ENCODE data around the gene ZNF91. TPM values are rescaled to one million over a fixed set of nuclear protein-coding genes. Genes with fewer than 3 reads are reported as not detected.
"Not testable (repeated sequence)": the region's sequence is repeated elsewhere in the genome, so short reads cannot be mapped to it uniquely, and the experiment has no call there.

The ZNF91 gene
- total RNA-seq, 2 donors from 2014 or later: 37.0 to 38.2 TPM

- ATAC-seq: no peak
- no peak overlapping the region for H3K27ac Mint-ChIP-seq
- H3K36me3 Mint-ChIP-seq: peaks cover 29% of the 10 kb centered on the region
- DNase-seq (ENCODE audit: low spot score): no peak
- no peaks in the 10 kb centered on the region for H3K27me3 Mint-ChIP-seq
- peaks cover 0 to 6% of the 10 kb centered on the region in 2 donors for H3K4me1 Mint-ChIP-seq (ENCODE audit: low read depth in 2 of 2)
- no peak overlapping the region for H3K4me3 Mint-ChIP-seq
- peaks cover 41% of the 10 kb centered on the region for H3K9me3 Mint-ChIP-seq
Observed at GRCh38 chr19:23321953-23322549, 73.2 kb downstream of the ZNF91 start.

GRCh38 chr19:23321403-23321802 is 73.9 kb downstream of the ZNF91 start:
- ATAC-seq; DNase-seq (ENCODE audit: low spot score); H3K27ac Mint-ChIP-seq; H3K27me3 Mint-ChIP-seq; H3K4me1 Mint-ChIP-seq (ENCODE audit: low read depth in 2 of 2); H3K4me3 Mint-ChIP-seq: not testable (repeated sequence)
- peaks cover 43% of the 10 kb centered on the region for H3K9me3 Mint-ChIP-seq
- peaks cover 29% of the 10 kb centered on the region for H3K36me3 Mint-ChIP-seq

GRCh38 chr19:23319571-23319970 is 75.7 kb downstream of the ZNF91 start:
- not testable (repeated sequence) for DNase-seq (ENCODE audit: low spot score); H3K4me1 Mint-ChIP-seq (ENCODE audit: low read depth in 2 of 2); ATAC-seq; H3K4me3 Mint-ChIP-seq; H3K27ac Mint-ChIP-seq; H3K27me3 Mint-ChIP-seq
- H3K36me3 Mint-ChIP-seq: peaks cover 22% of the 10 kb centered on the region
- peaks cover 41% of the 10 kb centered on the region for H3K9me3 Mint-ChIP-seq

GRCh38 chr19:23318941-23319340 is 76.3 kb downstream of the ZNF91 start:
- H3K4me1 Mint-ChIP-seq (ENCODE audit: low read depth in 2 of 2); H3K27me3 Mint-ChIP-seq; ATAC-seq; H3K27ac Mint-ChIP-seq; H3K4me3 Mint-ChIP-seq; DNase-seq (ENCODE audit: low spot score): not testable (repeated sequence)
- peaks cover 37% of the 10 kb centered on the region for H3K9me3 Mint-ChIP-seq
- H3K36me3 Mint-ChIP-seq: peaks cover 23% of the 10 kb centered on the region

GRCh38 chr19:23318143-23318542 is 77.1 kb downstream of the ZNF91 start:
- ATAC-seq (peak in 1 of 2 donors; percentile 48), DNase-seq (ENCODE audit: low spot score) (no peak)
- Mint-ChIP-seq H3K27me3 (no peaks in the 10 kb centered on the region), H3K4me3 (no peak overlapping the region), H3K9me3 (peaks cover 29% of the 10 kb centered on the region), H3K27ac (no peak overlapping the region), H3K4me1 (ENCODE audit: low read depth in 2 of 2) (no peaks in the 10 kb centered on the region), H3K36me3 (peaks cover 15% of the 10 kb centered on the region)

GRCh38 chr19:23315286-23315685 is 80.0 kb downstream of the ZNF91 start:
- DNase-seq (ENCODE audit: low spot score) (no peak), ATAC-seq (no peak)
- Mint-ChIP-seq H3K27ac (no peak overlapping the region), H3K36me3 (peaks cover 8% of the 10 kb centered on the region), H3K4me1 (ENCODE audit: low read depth in 2 of 2) (no peaks in the 10 kb centered on the region), H3K27me3 (no peaks in the 10 kb centered on the region), H3K4me3 (no peak overlapping the region), H3K9me3 (peaks cover 20% of the 10 kb centered on the region)

- Mint-ChIP-seq H3K27me3 (no peaks in the 10 kb centered on the region), H3K36me3 (peaks cover 8% of the 10 kb centered on the region), H3K27ac (no peak overlapping the region), H3K4me3 (no peak overlapping the region), H3K9me3 (peaks cover 20% of the 10 kb centered on the region), H3K4me1 (ENCODE audit: low read depth in 2 of 2) (no peaks in the 10 kb centered on the region)
- ATAC-seq (no peak), DNase-seq (ENCODE audit: low spot score) (no peak)
Observed at GRCh38 chr19:23314505-23315251, 80.6 kb downstream of the ZNF91 start.

- Mint-ChIP-seq H3K27me3 (no peaks in the 10 kb centered on the region), H3K4me1 (ENCODE audit: low read depth in 2 of 2) (no peaks in the 10 kb centered on the region)
- DNase-seq (ENCODE audit: low spot score): no peak
Observed at GRCh38 chr19:23313196-23313595, 82.1 kb downstream of the ZNF91 start.

GRCh38 chr19:23312515-23312914 is 82.8 kb downstream of the ZNF91 start:
- Mint-ChIP-seq H3K27ac (no peak overlapping the region), H3K36me3 (peaks cover 9% of the 10 kb centered on the region), H3K4me1 (ENCODE audit: low read depth in 2 of 2) (no peaks in the 10 kb centered on the region), H3K4me3 (no peak overlapping the region), H3K9me3 (peaks cover 11% of the 10 kb centered on the region), H3K27me3 (no peaks in the 10 kb centered on the region)
- ATAC-seq (no peak), DNase-seq (ENCODE audit: low spot score) (no peak)

More at GRCh38 chr19:23313196-23313595, 82.1 kb downstream of the ZNF91 start:
- ATAC-seq: no peak
- Mint-ChIP-seq H3K36me3 (peaks cover 8% of the 10 kb centered on the region), H3K4me3 (no peak overlapping the region), H3K9me3 (peaks cover 14% of the 10 kb centered on the region), H3K27ac (no peak overlapping the region)

- H3K36me3 Mint-ChIP-seq: peaks cover 12% of the 10 kb centered on the region
- no peak overlapping the region for H3K27ac Mint-ChIP-seq
- DNase-seq (ENCODE audit: low spot score) (no peak), ATAC-seq (no peak)
- H3K4me3 Mint-ChIP-seq: no peak overlapping the region
- H3K27me3 Mint-ChIP-seq: no peaks in the 10 kb centered on the region
- H3K4me1 Mint-ChIP-seq (ENCODE audit: low read depth in 2 of 2): no peaks in the 10 kb centered on the region
- H3K9me3 Mint-ChIP-seq: peaks cover 15% of the 10 kb centered on the region
Observed at GRCh38 chr19:23311551-23311950, 83.7 kb downstream of the ZNF91 start.

- Mint-ChIP-seq H3K27me3 (no peaks in the 10 kb centered on the region), H3K4me3 (no peak overlapping the region), H3K36me3 (peaks cover 12% of the 10 kb centered on the region), H3K9me3 (peaks cover 12% of the 10 kb centered on the region), H3K4me1 (ENCODE audit: low read depth in 2 of 2) (no peaks in the 10 kb centered on the region), H3K27ac (no peak overlapping the region)
- no peak for DNase-seq (ENCODE audit: low spot score)
- ATAC-seq: no peak
Observed at GRCh38 chr19:23310729-23311211, 84.5 kb downstream of the ZNF91 start.

GRCh38 chr19:23309926-23310325 is 85.3 kb downstream of the ZNF91 start:
- DNase-seq (ENCODE audit: low spot score) (no peak), ATAC-seq (no peak)
- Mint-ChIP-seq H3K4me3 (no peak overlapping the region), H3K36me3 (peaks cover 12% of the 10 kb centered on the region), H3K4me1 (ENCODE audit: low read depth in 2 of 2) (no peaks in the 10 kb centered on the region), H3K27me3 (no peaks in the 10 kb centered on the region), H3K27ac (no peak overlapping the region), H3K9me3 (peaks cover 14% of the 10 kb centered on the region)

- Mint-ChIP-seq H3K4me3 (no peak overlapping the region), H3K27me3 (no peaks in the 10 kb centered on the region), H3K4me1 (ENCODE audit: low read depth in 2 of 2) (no peaks in the 10 kb centered on the region), H3K36me3 (peaks cover 4% of the 10 kb centered on the region), H3K27ac (no peak overlapping the region), H3K9me3 (peaks cover 18% of the 10 kb centered on the region)
- ATAC-seq: no peak
- no peak for DNase-seq (ENCODE audit: low spot score)
Observed at GRCh38 chr19:23305555-23305954, 89.7 kb downstream of the ZNF91 start.

GRCh38 chr19:23304238-23304637 is 91.0 kb downstream of the ZNF91 start:
- no peaks in the 10 kb centered on the region for H3K27me3 Mint-ChIP-seq
- H3K9me3 Mint-ChIP-seq: peaks cover 27% of the 10 kb centered on the region
- H3K27ac Mint-ChIP-seq: no peak overlapping the region
- no peaks in the 10 kb centered on the region for H3K4me1 Mint-ChIP-seq (ENCODE audit: low read depth in 2 of 2)
- no peak overlapping the region for H3K4me3 Mint-ChIP-seq
- ATAC-seq: no peak
- H3K36me3 Mint-ChIP-seq: peaks cover 16% of the 10 kb centered on the region
- DNase-seq (ENCODE audit: low spot score): no peak
